ENCODE results near the gene AKR1A1.
"Not testable (repeated sequence)": the region's sequence is repeated elsewhere in the genome, so short reads cannot be mapped to it uniquely, and the experiment has no call there.

AKR1A1 gene

DNA sequence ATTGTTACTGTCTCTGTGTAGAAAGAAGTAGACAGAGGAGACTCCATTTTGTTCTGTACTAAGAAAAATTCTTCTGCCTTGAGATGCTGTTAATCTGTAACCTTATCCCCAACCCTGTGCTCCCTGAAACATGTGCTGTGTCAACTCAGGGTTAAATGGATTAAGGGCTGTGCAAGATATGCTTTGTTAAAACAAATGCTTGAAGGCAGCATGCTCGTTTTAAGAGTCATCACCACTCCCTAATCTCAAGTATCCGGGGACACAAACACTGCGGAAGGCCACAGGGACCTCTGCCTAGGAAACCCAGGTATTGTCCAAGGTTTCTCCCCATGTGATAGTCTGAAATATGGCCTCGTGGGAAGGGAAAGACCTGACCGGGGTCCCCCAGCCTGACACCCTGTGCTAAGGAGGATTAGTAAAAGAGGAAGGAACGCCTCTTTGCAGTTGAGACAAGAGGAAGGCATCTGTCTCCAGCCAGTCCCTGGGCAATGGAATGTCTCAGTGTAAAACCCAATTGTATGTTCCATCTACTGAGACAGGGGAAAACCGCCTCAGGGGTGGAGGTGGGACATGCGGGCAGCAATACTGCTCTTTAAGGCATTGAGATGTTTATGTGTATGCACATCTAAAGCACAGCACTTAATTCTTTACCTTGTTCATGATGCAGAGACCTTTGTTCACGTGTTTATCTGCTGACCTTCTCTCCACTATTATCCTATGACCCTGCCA is 36.9 kb upstream of the AKR1A1 start:
- H3K27ac ChIP-seq (ENCODE audit: low read depth, low read length); H3K9me3 ChIP-seq (ENCODE audit: control insufficient read depth, insufficient read depth, low read depth, low read length); H3K4me1 ChIP-seq (ENCODE audit: control insufficient read depth, insufficient read depth, low read length); H3K27me3 ChIP-seq (ENCODE audit: control insufficient read depth, insufficient read depth, low read length); H3K9ac ChIP-seq (ENCODE audit: low read length); H3K4me3 ChIP-seq (ENCODE audit: low read depth, low read length): not testable (repeated sequence)
- H3K36me3 ChIP-seq (ENCODE audit: control insufficient read depth, insufficient read depth, low read length), result peaks cover 97% of the 10 kb centered on the region

DNA sequence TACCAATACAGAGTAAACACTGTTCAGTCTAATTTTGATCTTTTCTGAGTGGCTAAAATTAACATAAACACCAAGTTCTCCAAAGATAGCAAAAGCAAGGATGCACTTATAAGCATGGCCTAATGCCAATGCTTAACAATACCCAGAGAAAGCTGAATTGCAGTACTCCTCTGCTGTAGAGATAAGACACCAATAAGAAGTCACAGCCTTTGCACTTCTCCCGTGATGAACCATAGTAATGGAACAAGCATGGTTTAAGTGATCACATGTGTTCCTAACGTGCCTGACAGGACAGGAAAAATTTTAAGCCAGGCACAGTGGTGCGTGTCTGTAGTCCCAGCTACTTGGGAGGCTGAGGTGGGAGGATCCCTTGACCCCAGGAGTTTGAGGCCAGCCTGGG is 34.6 kb upstream of the AKR1A1 start:
- Histone ChIP-seq H3K36me3 (ENCODE audit: control insufficient read depth, insufficient read depth, low read length) (peaks cover 84% of the 10 kb centered on the region), H3K27ac (ENCODE audit: low read depth, low read length) (no peak overlapping the region), H3K9ac (ENCODE audit: low read length) (no peak overlapping the region), H3K27me3 (ENCODE audit: control insufficient read depth, insufficient read depth, low read length) (no peaks in the 10 kb centered on the region), H3K4me3 (ENCODE audit: low read depth, low read length) (no peak overlapping the region), H3K9me3 (ENCODE audit: control insufficient read depth, insufficient read depth, low read depth, low read length) (no peaks in the 10 kb centered on the region), H3K4me1 (ENCODE audit: control insufficient read depth, insufficient read depth, low read length) (peaks cover 5% of the 10 kb centered on the region; the same call in 1 of the 2 replicates)

DNA sequence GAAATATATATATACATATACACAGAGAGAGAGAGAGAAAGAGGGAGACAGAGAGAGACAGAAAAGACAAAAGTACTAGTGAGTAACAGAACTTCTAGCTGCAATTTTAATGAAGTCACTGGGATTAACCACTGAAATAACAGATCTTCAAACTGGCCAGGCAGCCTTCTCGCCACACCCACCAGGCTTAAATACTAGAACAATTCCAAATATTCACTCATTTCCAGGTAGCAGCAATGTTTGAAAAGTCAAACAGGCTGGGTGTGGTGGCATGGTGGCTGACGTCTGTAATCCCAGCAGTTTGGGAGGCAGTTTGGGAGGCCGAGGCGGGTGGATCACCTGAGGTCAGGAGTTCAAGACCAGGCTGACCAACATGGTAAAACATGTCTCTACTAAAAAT is 34.2 kb upstream of the AKR1A1 start:
- no peak overlapping the region for H3K9ac ChIP-seq (ENCODE audit: low read length)
- no peaks in the 10 kb centered on the region for H3K27me3 ChIP-seq (ENCODE audit: control insufficient read depth, insufficient read depth, low read length)
- no peak overlapping the region for H3K27ac ChIP-seq (ENCODE audit: low read depth, low read length)
- peaks cover 79% of the 10 kb centered on the region for H3K36me3 ChIP-seq (ENCODE audit: control insufficient read depth, insufficient read depth, low read length)
- peaks cover 5% of the 10 kb centered on the region; the same call in 1 of the 2 replicates for H3K4me1 ChIP-seq (ENCODE audit: control insufficient read depth, insufficient read depth, low read length)
- no peaks in the 10 kb centered on the region for H3K9me3 ChIP-seq (ENCODE audit: control insufficient read depth, insufficient read depth, low read depth, low read length)
- no peak overlapping the region for H3K4me3 ChIP-seq (ENCODE audit: low read depth, low read length)

DNA sequence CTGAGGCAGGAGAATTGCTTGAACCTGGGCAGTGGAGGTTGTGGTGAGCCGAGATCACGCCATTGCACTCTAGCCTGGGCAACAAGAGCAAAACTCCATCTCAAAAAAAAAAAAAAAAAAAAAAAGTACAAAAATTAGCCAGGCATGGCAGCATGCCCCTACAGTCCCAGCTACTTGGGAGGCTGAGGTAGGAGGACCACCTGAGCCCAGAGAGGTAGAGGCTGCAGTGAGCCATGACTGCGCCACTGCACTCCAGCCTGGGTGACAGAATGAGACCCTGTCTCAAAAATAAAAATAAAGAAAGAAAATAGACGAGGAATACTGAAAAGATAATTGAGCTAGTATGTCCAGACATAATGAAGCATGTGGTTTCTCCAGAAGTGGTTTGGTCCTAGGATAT is 32.3 kb upstream of the AKR1A1 start:
- not testable (repeated sequence) for H3K9ac ChIP-seq (ENCODE audit: low read length)

DNA sequence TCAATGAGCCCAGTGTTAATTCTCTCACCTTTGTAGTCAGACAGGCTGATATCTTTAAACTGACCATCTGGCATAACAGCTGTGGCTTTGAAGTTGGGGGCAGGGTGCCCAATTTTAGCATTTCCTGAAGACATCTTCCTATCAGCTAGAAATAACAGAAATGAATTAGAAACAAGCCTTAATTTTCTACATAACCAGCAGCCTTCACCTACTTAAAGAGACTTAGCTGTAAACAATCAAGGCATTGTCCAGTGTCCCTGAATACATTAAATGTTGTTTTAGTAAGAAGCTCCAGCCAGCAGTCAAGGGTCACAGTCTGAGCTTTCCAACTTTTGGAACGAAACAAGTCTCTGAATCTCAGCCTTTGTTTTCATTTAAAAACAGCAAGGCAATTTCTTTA is 31.7 kb upstream of the AKR1A1 start:
- Histone ChIP-seq H3K9ac (ENCODE audit: low read length) (no peak overlapping the region), H3K4me1 (ENCODE audit: control insufficient read depth, insufficient read depth, low read length) (peaks cover 18% of the 10 kb centered on the region), H3K27ac (ENCODE audit: low read depth, low read length) (no peak overlapping the region), H3K36me3 (ENCODE audit: control insufficient read depth, insufficient read depth, low read length) (peaks cover 55% of the 10 kb centered on the region), H3K9me3 (ENCODE audit: control insufficient read depth, insufficient read depth, low read depth, low read length) (no peaks in the 10 kb centered on the region), H3K27me3 (ENCODE audit: control insufficient read depth, insufficient read depth, low read length) (no peaks in the 10 kb centered on the region), H3K4me3 (ENCODE audit: low read depth, low read length) (peak overlapping the region; percentile 85; the same call in 1 of the 2 replicates)

More for the DNA sequence above, 32.3 kb upstream of the AKR1A1 start:
- H3K27me3 ChIP-seq (ENCODE audit: control insufficient read depth, insufficient read depth, low read length); H3K9me3 ChIP-seq (ENCODE audit: control insufficient read depth, insufficient read depth, low read depth, low read length); H3K27ac ChIP-seq (ENCODE audit: low read depth, low read length): not testable (repeated sequence)
- peaks cover 18% of the 10 kb centered on the region for H3K4me1 ChIP-seq (ENCODE audit: control insufficient read depth, insufficient read depth, low read length)
- H3K36me3 ChIP-seq (ENCODE audit: control insufficient read depth, insufficient read depth, low read length), result peaks cover 60% of the 10 kb centered on the region
- peak overlapping the region; percentile 85; the same call in 1 of the 2 replicates for H3K4me3 ChIP-seq (ENCODE audit: low read depth, low read length)

DNA sequence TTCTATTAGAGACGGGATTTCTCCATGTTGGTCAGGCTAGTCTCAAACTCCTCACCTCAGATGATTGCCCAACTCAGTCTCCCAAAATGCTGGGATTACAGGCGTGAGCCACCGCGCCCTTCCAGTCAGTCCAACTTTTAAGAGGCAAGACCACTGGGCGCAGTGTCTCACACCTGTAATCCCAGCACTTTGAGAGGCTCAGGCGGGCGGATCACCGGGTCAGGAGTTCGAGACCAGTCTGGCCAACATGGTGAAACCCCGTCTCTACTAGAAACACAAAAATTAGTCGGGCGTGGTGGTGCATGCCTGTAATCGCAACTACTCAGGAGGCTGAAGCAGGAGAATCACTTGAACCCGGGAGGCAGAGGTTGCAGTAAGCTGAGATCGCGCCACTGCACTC is 30.9 kb upstream of the AKR1A1 start:
- H3K4me1 ChIP-seq (ENCODE audit: control insufficient read depth, insufficient read depth, low read length), result peaks cover 19% of the 10 kb centered on the region
- H3K27me3 ChIP-seq (ENCODE audit: control insufficient read depth, insufficient read depth, low read length); H3K27ac ChIP-seq (ENCODE audit: low read depth, low read length); H3K9me3 ChIP-seq (ENCODE audit: control insufficient read depth, insufficient read depth, low read depth, low read length); H3K9ac ChIP-seq (ENCODE audit: low read length): not testable (repeated sequence)
- peak overlapping the region; percentile 85 for H3K4me3 ChIP-seq (ENCODE audit: low read depth, low read length)
- H3K36me3 ChIP-seq (ENCODE audit: control insufficient read depth, insufficient read depth, low read length), result peaks cover 46% of the 10 kb centered on the region

DNA sequence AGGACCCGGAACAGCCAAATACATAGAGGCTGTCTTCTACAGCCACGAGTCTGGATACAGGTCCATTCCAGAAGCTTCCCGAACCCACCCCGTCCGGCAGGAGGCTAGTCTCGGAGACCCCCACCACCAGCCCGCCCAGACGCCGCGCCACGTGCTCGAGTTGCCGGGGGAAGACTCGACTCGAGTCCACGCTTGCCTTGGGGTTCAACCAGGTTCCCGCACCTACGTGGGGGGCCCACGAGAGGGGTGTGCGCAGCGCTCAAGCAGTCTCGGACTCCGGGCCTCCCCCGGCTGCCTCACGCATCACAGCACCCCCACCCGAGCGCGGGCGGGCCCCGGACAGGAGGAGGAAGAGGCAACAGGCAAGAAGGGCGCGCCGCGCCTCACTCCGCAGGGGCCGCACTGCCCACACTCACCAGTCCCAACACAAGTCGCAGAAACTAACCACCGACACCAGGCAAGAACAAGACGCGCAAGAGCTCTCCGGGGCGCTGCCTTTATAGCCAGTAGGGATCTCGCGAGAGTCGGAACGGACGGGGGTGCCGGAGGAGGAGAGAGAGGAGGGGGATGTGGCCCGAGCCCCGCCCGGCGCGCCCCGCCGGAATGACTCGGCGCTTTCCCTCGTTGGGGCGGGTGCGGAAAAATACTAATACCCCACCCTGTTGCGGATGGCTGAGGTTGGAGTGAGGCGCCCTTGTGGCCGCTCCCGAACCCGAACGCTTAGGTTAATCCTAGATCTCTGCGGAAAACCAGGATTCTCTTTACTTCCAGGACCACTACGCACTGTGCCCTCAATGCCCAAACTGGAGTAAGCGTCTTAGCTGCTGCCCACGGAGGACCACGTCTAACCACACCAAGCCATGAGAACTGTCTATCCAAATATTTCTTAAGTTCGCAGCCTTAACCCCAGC is 29.0 kb upstream of the AKR1A1 start, which contains the start of gene PRDX1:
Gene PRDX1, minus strand, starts transcription at position 472 of the 911 bp plus-strand sequence. CDS start 2,841 bp downstream, outside the sequence.
- no peaks in the 10 kb centered on the region for H3K9me3 ChIP-seq (ENCODE audit: control insufficient read depth, insufficient read depth, low read depth, low read length)
- peaks cover 26% of the 10 kb centered on the region for H3K4me1 ChIP-seq (ENCODE audit: control insufficient read depth, insufficient read depth, low read length)

DNA sequence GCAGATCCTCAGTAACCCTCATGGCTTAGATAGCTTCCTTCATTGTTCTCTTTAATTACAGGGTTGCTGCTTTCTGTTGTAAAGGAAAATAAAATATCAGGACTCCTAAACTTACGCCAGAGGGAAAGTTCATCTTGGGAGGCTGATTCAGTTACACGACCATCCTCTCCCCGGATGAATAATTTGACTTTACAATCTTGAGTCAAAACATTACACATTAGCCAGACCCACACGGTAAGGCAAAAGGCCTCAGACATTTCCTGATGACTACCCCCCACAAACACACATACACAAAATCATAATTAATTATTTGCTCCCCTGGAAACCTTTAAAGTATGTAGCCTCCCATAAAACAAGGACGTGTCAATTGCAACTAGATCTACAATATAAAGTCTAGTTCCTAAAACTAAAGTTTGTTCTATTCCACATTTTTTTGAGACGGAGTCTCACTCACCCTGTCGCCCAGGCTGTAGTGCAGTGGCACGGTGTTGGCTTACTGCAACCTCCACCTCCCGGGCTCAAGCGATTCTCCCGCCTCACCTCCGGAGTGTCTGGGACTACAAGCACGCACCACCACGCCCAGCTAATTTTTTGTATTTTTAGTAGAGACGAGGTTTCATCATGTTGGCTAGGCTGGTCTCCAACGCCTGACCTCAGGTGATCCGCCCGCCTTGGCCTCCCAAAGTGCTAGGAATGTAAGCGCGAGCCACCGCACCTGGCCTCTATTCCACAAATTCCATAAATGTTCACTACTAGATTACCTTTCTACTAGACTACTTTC is 28.1 kb upstream of the AKR1A1 start:
- Histone ChIP-seq H3K4me1 (ENCODE audit: control insufficient read depth, insufficient read depth, low read length) (peaks cover 26% of the 10 kb centered on the region), H3K4me3 (ENCODE audit: low read depth, low read length) (peak overlapping the region; percentile 85), H3K9ac (ENCODE audit: low read length) (peak overlapping the region; percentile 88), H3K36me3 (ENCODE audit: control insufficient read depth, insufficient read depth, low read length) (peaks cover 19% of the 10 kb centered on the region), H3K27me3 (ENCODE audit: control insufficient read depth, insufficient read depth, low read length) (no peaks in the 10 kb centered on the region), H3K9me3 (ENCODE audit: control insufficient read depth, insufficient read depth, low read depth, low read length) (no peaks in the 10 kb centered on the region), H3K27ac (ENCODE audit: low read depth, low read length) (peak overlapping the region; percentile 88)

More for the DNA sequence above, 29.0 kb upstream of the AKR1A1 start, which contains the start of gene PRDX1:
- Histone ChIP-seq H3K27ac (ENCODE audit: low read depth, low read length) (peak within 1 kb of the TSS; percentile 94), H3K27me3 (ENCODE audit: control insufficient read depth, insufficient read depth, low read length) (no peaks in the 10 kb centered on the region), H3K4me3 (ENCODE audit: low read depth, low read length) (peak within 1 kb of the TSS; percentile 85), H3K9ac (ENCODE audit: low read length) (peak within 1 kb of the TSS; percentile 88), H3K36me3 (ENCODE audit: control insufficient read depth, insufficient read depth, low read length) (peaks cover 27% of the 10 kb centered on the region)

DNA sequence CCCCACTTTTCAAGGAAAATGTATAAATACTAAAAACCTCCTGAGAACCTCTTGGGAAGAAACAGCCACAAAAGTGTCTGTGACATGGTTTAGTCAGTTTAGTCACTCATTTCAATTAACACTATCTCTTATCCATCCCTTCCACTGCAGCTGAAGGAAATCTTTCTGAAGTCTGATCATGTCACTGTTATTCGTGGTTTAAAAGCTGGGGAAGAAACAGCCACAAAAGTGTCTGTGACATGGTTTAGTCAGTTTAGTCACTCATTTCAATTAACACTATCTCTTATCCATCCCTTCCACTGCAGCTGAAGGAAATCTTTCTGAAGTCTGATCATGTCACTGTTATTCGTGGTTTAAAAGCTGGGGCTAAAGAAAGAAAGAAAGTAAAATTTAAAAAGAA is 27.1 kb upstream of the AKR1A1 start:
- H3K27me3 ChIP-seq (ENCODE audit: control insufficient read depth, insufficient read depth, low read length); H3K9ac ChIP-seq (ENCODE audit: low read length); H3K4me3 ChIP-seq (ENCODE audit: low read depth, low read length); H3K9me3 ChIP-seq (ENCODE audit: control insufficient read depth, insufficient read depth, low read depth, low read length): not testable (repeated sequence)
- Histone ChIP-seq H3K27ac (ENCODE audit: low read depth, low read length) (0 out of 2 replicates have a peak overlapping the region, but pooled peaks have one; percentile 88), H3K36me3 (ENCODE audit: control insufficient read depth, insufficient read depth, low read length) (peaks cover 12% of the 10 kb centered on the region), H3K4me1 (ENCODE audit: control insufficient read depth, insufficient read depth, low read length) (peaks cover 26% of the 10 kb centered on the region)

DNA sequence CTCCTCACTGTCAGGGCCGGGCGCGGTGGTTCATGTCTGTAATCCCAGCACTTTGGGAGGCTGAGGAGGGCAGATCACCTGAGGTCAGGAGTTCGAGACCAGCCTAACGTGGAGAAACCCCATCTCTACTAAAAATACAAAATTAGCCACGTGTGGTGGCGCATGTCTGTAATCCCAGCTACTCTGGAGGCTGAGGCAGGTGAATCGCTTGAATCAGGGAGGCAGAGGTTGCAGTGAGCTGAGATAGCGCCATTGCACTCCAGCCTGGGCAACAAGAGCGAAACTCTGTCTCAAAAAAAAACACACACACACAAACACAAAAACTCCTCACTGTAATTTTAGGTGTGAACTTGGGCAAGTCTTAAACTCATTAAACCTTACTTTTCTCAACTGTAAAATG is 26.7 kb upstream of the AKR1A1 start:
- H3K9me3 ChIP-seq (ENCODE audit: control insufficient read depth, insufficient read depth, low read depth, low read length); H3K4me3 ChIP-seq (ENCODE audit: low read depth, low read length); H3K27ac ChIP-seq (ENCODE audit: low read depth, low read length); H3K36me3 ChIP-seq (ENCODE audit: control insufficient read depth, insufficient read depth, low read length); H3K27me3 ChIP-seq (ENCODE audit: control insufficient read depth, insufficient read depth, low read length); H3K9ac ChIP-seq (ENCODE audit: low read length): not testable (repeated sequence)
- H3K4me1 ChIP-seq (ENCODE audit: control insufficient read depth, insufficient read depth, low read length), result peaks cover 24% of the 10 kb centered on the region

Data from HUES6 (cell line).